Embryonic facial prominence (tissue), 1 donor: Measurements from ENCODE around the gene LMO4.

ENCODE experiments used
- DNase-seq: peaks from one replicate; pipeline ENCODE4 v3.0.0-alpha.2; 2016; ENCODE audit errors: extremely low spot score

The LMO4 gene

DNA sequence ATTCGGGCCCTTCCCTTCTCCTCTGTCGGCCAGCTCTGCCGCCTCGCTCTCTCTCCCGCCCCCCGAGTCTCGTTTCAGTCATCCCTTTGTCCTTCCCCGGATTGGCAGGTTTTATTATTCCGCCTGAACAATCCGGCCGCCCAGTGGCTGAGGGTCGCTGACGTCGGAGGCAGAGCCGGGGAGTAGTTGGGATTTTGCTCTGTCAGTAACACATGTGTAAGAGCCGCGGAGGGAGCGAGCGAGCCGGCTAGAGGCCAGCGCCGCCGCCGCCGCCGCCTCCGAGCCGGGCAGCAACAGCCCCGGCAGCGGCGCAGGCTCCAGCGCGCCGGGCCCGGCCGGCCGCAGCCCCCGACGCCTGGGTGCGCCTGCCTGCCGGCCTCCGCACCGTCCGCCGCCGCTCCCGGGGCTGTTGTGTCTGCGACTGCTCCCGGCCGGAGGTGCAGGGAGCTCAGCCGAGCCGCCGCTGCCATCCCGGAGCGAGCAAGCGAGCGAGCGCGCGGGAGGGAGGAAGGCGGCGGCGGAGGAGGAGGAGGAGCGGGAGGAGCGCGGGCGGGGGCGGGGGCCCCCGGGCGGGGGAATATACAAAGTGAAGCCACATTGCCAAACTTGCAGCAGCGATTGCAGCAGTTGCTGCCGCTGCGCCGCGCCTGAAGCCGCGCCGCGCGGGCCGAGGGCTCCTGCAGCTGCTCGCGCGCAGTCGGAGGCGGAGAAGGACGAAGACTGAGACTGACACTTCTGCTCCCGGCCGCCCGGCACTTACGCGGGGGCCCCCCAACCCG, at the start of gene LMO4:
Gene LMO4 (plus strand): TSS at position 609 of the 779 bp plus-strand sequence. CDS start 3,136 bp downstream, outside the sequence.
- peak; percentile 94 for DNase-seq

- no peak for DNase-seq
Measured at GRCh38 chr1:87279536-87279875, 49.2 kb upstream of the LMO4 start.

DNA sequence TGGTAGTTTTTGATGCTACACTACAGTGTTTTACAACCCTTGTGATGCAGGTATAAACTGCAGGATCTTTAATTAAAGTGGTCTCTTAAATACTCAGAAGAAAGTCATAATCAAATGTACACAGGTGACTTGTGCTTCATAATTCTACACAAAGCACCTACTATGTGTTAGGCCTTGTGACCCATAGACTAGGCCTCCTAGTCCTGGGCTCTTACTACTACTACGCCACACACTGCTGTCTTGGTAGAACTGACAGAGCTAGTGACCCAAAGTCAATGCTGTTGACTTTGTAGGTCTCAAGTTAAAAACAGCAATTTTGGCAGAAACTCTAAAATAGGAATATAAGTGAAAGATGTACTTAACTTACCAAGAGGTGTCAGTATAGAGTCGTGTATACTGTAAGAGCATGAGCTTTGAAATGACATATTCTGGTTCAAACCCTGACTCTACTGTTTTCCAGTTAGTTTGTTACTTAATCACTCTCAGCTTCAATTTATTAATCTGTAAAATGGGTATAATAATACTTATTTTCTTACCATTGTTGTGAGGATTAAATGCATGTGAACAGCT, 48.6 kb upstream of the LMO4 start:
- DNase-seq, result no peak

DNA sequence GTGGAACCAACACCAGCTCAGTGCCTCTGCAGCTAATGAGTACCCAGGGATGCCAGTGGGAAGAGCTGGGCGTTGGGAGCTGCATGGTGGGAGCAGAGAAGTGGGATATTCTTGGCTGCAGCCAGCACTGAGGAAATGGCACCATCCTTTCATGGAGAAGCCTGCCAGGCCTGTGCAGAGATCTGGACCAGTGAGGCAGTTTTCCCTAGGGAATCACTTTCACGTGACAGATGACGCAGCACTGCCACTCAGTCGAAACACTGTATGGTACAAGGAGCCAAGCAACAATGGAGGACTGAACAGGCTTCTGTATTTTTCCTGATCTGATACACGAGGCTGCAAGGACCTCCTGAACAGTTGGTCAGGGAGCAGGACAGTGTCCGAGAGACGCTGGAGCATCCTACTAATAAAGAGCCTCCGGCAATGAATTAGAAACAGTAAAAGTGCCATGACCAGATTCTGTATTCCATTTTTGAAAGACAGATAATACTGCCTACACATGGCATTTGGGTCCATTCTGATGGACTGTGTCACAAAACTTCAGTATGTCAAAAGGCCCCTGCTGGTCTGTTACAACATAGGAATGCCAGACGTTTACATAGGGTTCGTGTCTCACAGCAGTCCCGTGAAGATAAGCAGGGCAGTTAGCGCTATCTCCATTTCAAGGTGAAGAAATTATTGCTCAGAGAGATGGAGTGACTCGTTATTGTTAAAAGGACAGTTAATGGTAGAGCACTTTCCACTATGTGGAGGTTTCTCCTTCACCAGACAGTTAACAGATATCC, 44.0 kb upstream of the LMO4 start:
- no peak for DNase-seq

DNA sequence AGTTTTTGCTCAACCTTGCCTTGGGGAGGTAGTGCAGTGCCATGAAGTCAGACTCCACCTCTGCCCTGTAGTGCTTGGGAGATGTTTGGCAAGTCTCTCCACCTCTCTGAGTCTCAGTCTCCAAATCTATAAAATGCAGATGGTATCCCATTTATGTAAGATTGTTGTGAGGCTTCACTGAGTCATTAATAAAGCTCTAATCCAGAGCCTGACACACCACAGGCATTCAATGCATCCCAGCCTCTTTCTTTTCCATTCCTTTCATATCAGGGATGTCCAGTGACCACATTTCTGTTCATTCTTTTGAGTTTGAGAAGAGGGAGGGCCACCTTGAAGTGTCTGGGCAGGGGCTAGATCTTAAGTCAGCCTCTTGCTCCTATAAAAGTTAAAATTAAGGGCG, 37.6 kb upstream of the LMO4 start:
- no peak for DNase-seq

DNA sequence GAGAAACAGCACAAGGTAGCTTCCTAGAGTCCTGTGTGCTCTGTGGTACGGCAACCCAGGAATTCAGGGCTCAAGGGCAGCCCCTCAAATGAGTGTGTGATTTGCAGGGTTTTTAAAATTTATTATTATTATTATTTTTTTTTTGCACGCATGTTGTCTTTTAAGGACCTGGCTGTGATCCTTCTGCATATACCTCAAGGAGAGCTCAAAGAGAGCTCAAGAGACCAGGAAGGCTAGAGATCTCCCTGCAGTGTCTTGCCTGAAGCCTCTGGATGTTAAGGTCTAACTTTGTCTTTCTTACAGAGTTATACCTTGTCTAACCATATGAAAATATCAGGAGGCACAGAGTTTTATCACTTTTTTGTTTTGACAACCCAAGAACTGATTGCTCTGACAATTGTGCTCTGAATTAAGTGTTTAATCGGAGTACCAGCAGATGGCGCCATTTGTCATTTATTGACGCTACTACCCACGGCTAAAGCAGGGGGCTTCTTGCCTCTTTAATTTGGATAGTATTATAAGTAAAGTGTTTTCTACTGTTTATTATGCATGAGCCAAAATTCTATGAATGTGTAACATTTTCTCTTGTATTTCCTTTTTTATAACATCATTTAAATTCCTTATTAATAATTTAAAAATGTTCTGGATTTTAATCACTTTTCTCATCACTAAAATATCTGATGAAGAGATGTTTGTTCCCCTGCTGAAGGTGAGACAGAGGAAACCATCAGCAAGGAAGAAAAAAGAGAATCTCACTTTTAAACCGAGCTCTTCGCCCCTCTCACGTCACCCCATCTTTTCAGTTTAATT, 35.8 kb upstream of the LMO4 start:
- peak; percentile 49 for DNase-seq

DNA sequence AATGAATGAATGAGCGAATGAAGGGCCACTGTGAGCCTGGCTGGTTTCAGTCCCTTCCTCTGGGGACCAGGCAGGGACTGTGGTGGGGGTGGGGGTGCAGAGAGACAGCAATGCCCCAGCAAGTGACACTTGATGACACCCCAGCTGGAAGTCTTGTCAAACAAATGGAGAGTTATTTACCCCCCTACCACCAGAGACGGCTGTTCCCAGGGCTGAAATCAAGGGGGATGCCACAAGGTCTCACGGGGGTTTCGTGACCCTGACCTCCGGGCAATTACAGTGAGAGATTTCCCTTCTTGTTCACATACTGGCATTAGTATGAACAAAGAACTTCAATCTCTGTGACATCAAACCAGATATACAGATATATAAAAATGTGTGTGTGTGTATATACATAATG, 34.0 kb upstream of the LMO4 start:
- DNase-seq, result no peak

GRCh38 chr1:87295445-87296110, 33.1 kb upstream of the LMO4 start:
- DNase-seq, result no peak

GRCh38 chr1:87296206-87296605, 32.5 kb upstream of the LMO4 start:
- DNase-seq, result no peak

DNA sequence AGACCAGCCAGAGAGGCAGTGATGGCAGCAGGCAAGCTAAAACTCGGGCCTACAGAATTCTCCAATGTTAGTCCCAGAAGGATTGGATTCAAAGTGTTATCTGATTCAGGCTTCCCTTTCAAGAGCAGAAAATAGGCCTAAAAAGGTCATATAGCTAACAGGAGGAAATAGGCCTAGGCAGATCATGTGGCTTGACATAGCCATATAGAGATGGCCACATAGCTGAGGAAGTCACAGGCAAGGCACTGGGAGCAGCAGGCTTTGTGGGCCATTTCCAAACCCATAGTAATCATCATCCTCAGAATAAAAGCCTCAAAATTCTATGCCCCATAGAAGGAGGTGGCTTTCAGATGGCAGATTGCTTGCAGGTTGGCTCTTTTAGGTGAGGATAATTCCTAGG, 29.0 kb upstream of the LMO4 start:
- DNase-seq, result no peak

- DNase-seq, result no peak
Measured at GRCh38 chr1:87300628-87301027, 28.1 kb upstream of the LMO4 start.

DNA sequence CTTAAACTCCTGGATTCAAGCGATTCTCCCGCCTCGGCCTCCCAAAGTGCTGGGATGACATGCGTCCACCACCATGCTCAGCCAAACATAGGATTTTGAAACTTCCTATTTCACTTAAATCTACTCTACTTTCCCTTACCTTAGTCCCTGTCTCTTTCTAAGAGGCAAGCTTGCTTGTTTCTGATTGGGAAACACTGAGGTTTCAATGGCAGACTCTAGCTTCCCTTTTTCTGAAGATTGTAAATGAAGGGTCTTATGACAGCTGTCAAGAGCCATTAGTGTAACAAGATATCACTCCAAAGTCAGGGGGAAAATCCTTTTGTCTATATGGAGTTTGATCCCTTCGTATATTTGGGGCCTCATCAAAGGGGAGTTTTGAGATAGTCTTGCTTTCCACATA, 23.5 kb upstream of the LMO4 start:
- no peak for DNase-seq

- DNase-seq, result no peak
Measured at GRCh38 chr1:87305762-87306161, 22.9 kb upstream of the LMO4 start.

- DNase-seq, result no peak
Measured at GRCh38 chr1:87307306-87307705, 21.4 kb upstream of the LMO4 start.

DNA sequence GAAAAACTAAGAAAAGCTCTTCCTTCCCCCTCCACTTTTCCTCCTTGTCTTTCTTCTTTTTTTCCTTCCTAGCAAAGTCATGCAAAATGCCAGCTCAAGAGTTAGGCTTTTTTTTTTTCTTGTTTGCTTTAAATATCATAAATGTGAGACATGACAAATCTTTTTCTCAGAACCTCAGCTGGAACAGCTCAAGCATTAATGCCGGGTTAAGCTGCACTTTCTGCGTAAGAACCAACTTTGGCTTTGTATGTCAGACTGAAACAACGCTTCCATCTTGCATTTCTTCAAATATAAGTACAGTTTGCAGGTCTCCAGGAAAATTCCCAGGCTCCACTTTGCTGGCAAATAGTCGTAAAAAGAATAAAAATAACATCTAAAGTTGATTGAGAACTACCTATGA, 20.7 kb upstream of the LMO4 start:
- no peak for DNase-seq

GRCh38 chr1:87314091-87314490, 14.6 kb upstream of the LMO4 start:
- no peak for DNase-seq

DNA sequence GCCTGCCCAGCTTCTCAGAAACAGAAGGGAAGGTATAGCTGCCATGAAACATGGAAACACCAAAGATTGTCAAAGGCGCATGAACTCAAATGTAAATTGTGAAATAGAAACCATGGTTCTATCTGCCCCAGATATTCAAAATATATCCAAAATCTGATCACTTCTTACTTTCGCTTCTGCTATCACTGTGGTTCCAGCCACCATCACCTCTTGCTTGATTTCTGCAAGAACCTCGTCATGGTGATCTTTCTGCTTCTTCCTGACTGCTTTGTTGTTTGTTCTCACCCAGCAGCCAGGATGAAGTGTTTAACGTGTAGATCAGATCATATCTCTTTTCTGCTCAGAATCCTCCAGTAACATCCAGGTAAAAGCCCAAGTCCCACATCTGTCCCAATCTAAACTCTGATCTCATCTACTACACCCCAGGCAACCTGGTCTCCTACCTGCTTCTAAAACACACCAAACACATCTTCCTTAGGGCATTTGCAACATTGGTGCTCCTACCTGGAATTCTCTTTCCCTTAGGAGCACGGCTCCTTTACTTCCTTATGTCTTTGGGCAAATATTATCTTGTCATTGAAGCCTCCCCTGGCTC, 10.5 kb upstream of the LMO4 start:
- DNase-seq, result no peak

DNA sequence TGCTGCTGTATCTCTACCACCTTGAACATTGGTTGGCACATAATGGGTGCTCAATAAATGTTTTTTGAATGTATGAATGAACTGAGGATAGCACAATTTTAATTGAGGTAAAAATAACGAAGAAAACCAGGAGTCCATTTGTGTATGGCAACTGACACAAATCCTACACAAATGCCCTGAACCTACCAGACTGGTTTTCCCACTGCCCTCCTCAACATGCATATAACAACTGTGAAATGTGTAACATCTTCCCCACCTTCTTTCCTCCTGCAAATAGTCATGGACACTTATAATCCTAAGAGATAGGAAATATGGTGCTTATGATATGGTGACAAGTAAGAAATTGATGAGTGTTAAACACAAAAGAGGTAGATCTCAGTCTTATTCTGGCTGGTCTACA, 9.9 kb upstream of the LMO4 start:
- no peak for DNase-seq

GRCh38 chr1:87325982-87326738, 2.5 kb upstream of the LMO4 start:
- DNase-seq, result no peak
